ENCODE data around the gene MAK.

GRCh38 chr6:10837995-10838793, at the start of gene MAK:
- TF ChIP-seq CTCF (IDR thresholded peaks at IDR 0.05), result no peak
- TF ChIP-seq POLR2A (IDR thresholded peaks at IDR 0.05), result no peak

All from testis (tissue), 2 donors.